ENCODE data around the gene MUTYH. TPM values are rescaled to one million over a fixed set of nuclear protein-coding genes. Genes with fewer than 3 reads are reported as not detected.
A peak's percentile ranks its signal among the peaks of the same experiment; 100 is the strongest.
"Not testable (repeated sequence)": the region's sequence is repeated elsewhere in the genome, so short reads cannot be mapped to it uniquely, and the experiment has no call there.

Gene MUTYH
- total RNA-seq, 1 donor from 2014 or later: 11.7 TPM

DNA sequence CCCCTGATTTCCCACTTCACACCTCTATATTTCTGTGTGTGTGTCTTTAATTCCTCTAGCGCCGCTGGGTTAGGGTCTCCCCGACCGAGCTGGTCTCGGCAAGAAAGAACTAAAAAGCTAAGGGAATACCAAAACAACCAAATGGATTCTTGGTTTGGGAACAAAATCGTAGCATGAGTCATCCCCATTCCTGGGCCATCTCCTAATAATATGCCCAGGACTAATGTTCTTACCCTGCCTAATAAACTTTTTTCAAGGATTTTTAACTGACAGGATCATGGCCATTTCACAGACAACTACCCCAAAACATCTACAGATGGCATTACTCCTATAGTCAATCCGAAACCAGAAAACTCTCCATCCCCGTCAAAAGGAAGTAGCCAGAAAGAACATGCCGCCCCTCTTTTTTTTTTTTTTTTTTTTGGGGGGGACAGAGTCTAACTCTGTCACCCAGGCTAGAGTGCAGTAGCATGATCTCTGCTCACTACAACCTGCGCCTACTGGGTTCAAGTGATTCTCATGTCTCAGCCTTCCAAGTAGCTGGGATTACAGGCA is 17.7 kb downstream of the MUTYH start:
- no peak for DNase-seq (ENCODE audit: low read depth, low spot score)

DNA sequence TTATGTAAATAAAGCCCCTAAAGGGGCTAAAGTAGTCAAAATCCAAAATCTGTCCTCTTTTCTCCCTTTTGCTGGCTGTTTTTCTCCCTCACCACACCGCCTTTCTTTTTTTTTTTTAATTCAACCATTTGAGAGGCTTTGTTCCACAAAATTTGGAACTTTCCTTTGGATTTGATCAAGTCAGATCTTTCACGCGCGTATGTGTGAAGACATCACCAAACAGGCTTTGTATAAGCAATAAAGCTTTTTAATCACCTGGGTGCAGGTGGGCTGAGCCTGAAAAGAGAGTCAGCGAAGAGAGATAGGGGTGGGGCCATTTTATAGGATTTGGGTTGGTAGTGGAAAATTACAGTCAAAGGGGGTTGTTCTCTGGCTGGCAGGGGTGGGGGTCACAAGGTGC is 18.8 kb downstream of the MUTYH start:
- no peak for DNase-seq (ENCODE audit: low read depth, low spot score)

- DNase-seq (ENCODE audit: low read depth, low spot score): no peak
These were observed 20.5 kb downstream of the MUTYH start for GRCh38 chr1:45319761-45320160.

DNA sequence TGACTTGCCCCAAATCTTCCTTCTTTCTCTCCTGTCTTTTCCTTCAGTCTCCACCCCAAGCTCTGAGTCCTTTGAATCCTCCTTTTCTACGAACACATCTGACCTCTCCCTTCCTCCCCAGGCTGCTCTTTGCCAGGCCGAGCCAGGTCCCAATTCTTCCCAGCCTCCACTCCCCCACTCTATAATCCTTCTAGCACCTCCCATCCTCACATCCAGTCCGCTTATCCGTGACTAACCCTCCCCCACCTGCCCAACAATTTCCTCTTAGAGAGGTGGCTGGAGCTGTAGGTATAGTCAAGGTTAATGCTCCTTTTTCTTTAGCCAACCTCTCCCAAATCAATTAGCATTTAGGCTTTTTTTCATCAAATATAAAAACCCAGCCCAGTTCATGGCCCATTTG is 23.1 kb downstream of the MUTYH start:
- DNase-seq (ENCODE audit: low read depth, low spot score): no peak

GRCh38 chr1:45314266-45314665 is 26.0 kb downstream of the MUTYH start:
- DNase-seq (ENCODE audit: low read depth, low spot score): no peak

DNA sequence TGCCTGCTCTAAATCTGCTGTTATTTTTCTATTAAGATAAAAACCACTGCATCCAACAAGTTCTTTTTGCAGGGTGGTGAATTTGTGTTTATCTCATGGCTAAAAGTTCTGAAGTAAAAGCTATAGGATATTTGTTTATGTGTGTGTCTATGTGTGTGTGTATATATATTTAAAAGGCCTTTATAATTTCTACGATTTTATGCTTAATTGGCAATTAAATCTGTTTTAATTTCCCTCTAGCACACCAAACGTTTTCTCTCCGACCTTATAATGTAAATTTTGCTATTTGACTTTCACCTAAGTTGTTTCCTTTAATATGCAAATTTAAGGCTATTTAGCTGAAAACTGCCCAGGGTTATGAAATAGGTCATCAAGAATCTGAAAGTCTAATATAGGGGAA is 33.3 kb downstream of the MUTYH start:
- DNase-seq (ENCODE audit: low read depth, low spot score): no peak

DNA sequence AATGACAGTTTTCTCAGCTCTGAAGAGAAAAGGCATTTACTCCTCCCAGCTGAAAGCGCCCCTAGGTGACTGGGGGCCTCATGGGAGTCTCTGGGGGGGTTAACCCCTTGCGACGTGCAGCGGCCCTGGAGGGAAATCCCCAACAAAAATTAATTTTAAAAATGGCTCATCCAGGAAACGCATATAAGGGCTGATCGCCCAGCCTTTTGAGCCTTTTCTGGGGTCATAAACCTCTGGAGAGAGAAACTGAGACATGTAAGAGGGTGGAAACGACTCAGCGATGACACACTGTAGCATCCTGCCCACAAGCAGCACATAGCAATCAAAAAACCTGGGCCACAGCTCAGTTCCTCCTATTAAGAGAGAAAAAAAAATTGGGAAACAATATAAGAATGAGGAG is 33.9 kb downstream of the MUTYH start:
- no peak for DNase-seq (ENCODE audit: low read depth, low spot score)

GRCh38 chr1:45305231-45305630 is 35.0 kb downstream of the MUTYH start:
- no peak for DNase-seq (ENCODE audit: low read depth, low spot score)

DNA sequence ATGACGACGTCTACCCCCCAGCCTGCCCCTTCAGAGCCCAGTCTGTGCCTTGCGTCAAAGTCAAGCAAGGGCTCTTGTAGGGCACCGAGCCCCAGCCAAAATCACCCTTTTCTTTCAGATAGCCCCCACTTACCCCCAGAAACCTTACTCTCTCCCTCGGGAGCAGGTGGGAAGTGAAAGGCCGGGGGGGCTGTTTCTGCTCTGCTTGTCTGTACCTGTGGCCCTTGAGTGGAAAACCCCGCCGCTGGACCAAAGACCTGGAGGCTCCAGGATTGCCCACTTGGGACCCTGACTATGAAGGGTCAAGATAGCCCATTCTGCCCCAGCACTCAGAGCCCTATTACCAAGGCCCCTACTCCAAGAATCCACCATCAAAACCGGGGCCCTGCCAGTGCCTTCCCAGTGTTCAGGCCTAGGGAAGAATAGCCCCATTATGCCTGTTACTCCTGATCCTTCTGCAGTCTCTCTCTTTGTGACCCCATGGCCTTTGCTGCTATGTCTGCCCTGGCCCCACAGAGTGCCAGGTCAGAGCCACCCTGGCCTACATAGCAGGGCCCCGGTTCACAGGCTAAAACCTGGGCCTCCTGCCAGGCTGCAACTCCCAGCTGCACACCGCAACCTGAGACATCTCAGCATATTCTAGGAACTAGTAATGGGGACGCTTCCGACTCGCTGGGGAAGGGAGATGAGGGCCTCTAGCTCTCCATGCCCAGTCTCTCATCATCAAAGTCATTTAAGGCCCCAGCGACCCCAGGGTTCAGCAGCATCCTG is 35.7 kb downstream of the MUTYH start:
- no peak for DNase-seq (ENCODE audit: low read depth, low spot score)

GRCh38 chr1:45303520-45304310 is 36.5 kb downstream of the MUTYH start:
- DNase-seq (ENCODE audit: low read depth, low spot score): peak; percentile 89

GRCh38 chr1:45302505-45303150 is 37.6 kb downstream of the MUTYH start:
- DNase-seq (ENCODE audit: low read depth, low spot score): no peak

- no peak for DNase-seq (ENCODE audit: low read depth, low spot score)
These were observed 39.6 kb downstream of the MUTYH start for GRCh38 chr1:45300669-45300997.

- peak; percentile 51 for DNase-seq (ENCODE audit: low read depth, low spot score)
These were observed 40.1 kb downstream of the MUTYH start for GRCh38 chr1:45299981-45300668.

DNA sequence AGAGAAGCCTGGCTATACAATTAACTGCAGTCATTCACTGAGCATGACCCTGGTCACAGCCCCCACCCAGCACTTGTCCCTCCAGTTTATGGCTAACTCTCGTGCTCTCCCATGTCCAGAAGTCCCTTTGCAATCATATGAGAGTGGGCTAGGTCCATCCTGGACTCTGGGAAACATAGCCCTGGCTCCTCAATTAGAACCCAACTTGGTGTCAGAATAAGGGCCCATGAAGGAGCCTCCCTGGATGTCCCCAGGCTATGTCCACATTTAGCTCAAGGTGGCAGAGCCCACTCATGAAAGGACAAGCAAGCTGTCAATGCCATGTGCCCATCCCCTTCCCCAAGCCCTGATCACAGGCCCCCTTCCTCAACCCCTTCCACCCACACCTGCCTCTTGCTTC is 40.9 kb downstream of the MUTYH start:
- no peak for DNase-seq (ENCODE audit: low read depth, low spot score)

DNA sequence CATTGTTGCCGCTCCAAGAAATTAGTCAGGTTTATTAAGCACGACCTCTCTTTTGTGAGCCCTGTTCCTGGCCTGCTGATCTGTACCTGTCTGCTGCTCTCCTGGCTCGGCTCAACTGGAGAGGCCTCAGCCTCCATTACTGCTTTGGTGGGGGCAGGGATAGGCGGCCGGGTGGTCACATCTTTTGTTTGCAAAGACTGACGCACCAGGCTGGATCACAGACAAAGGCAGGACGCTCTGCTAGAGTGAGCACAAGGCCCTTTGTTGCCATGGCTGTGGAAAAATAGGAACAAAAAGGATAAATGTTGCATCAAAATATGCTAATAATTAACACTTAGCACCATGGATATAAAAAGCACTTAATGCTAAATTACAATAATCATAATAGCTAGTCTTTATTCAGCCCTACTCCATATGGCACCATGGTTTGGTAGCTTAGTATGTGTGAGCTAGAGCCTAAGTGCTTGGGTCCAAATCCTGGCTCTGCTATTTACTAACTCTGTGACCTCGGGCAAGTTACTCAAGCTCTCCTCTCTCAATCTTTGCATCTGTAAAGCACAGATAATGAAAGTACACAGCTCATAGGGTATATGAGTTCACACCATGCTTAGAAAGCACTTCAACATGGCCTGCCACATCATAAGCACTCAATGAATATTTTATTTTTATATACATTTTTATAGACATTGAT is 42.4 kb downstream of the MUTYH start:
- no peak for DNase-seq (ENCODE audit: low read depth, low spot score)

- DNase-seq (ENCODE audit: low read depth, low spot score): no peak
These were observed 48.5 kb downstream of the MUTYH start for GRCh38 chr1:45291716-45292115.

DNA sequence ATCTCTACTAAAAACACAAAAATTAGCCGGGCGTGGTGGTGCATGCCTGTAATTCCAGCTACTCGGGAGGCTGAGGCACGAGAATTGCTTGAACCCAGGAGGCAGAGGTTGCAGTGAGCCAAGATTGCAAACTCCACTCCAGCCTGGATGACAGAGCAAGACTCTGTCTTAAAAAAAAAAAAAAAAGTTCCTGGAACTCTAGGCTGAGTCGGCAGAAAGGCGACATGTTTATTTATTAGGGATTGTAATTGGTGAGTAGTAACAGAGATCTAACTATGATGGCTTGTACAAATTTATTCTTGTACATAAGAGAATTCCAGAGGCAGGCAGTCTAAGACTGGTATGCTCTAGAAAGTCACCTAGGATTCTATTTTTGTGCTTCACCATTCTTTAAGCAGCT is 49.2 kb downstream of the MUTYH start:
- not testable (repeated sequence) for DNase-seq (ENCODE audit: low read depth, low spot score)

DNA sequence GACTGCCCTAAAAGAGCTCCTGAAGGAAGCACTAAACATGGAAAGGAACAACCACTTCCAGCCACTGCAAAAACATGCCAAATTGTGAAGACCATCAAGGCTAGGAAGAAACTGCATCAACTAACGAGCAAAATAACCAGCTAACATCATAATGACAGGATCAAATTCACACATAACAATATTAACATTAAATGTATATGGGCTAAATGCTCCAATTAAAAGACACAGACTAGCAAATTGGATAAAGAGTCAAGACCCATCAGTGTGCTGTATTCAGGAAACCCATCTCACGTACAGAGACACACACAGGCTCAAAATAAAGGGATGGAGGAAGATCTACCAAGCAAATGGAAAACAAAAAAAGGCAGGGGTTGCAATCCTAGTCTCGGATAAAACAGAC is 53.7 kb downstream of the MUTYH start:
- DNase-seq (ENCODE audit: low read depth, low spot score): not testable (repeated sequence)

- not testable (repeated sequence) for DNase-seq (ENCODE audit: low read depth, low spot score)
These were observed 55.4 kb downstream of the MUTYH start for GRCh38 chr1:45284858-45285257.

- no peak for DNase-seq (ENCODE audit: low read depth, low spot score)
These were observed 57.9 kb downstream of the MUTYH start for GRCh38 chr1:45282351-45282750.
